Karpas-422 (cell line): ENCODE data around the gene THAP11. TPM values are rescaled to one million over a fixed set of nuclear protein-coding genes. Genes with fewer than 3 reads are reported as not detected.
A peak's percentile ranks its signal among the peaks of the same experiment; 100 is the strongest.

Experiments used
- DNase-seq: peaks from one replicate; pipeline ENCODE4 v3.0.0-alpha.2; 2015
- H2AFZ ChIP-seq: fragments of 200-600 bp; sonication (generic); 2 replicates; pipeline ENCODE4 v1.6.1; 2014; ENCODE audit warnings: antibody characterized with exemption, low read length, mixed read lengths
- H3K27ac ChIP-seq: fragments of 200-600 bp; sonication (generic); 2 replicates; pipeline ENCODE4 v1.5.1; 2014; ENCODE audit warnings: mild to moderate bottlenecking, low read length, moderate library complexity
- H3K27me3 ChIP-seq: fragments of 200-600 bp; sonication (generic); 2 replicates; pipeline ENCODE4 v1.6.1; 2014; ENCODE audit warnings: low read length, mixed read lengths
- H3K36me3 ChIP-seq: fragments of 200-600 bp; sonication (generic); 2 replicates; pipeline ENCODE4 v1.6.1; 2014; ENCODE audit warnings: low read length, mixed read lengths; ENCODE audit not compliant: insufficient read depth
- H3K4me1 ChIP-seq: fragments of 200-600 bp; sonication (generic); 2 replicates; pipeline ENCODE4 v1.6.1; 2014; ENCODE audit warnings: mild to moderate bottlenecking, low read length, mixed read lengths
- H3K4me2 ChIP-seq: fragments of 200-600 bp; sonication (generic); 2 replicates; pipeline ENCODE4 v1.6.1; 2014; ENCODE audit warnings: low read length, low read depth, mild to moderate bottlenecking; ENCODE audit not compliant: poor library complexity, severe bottlenecking
- H3K4me3 ChIP-seq: fragments of 200-600 bp; sonication (generic); 2 replicates; pipeline ENCODE4 v1.5.1; 2014; ENCODE audit warnings: mild to moderate bottlenecking, antibody characterized with exemption, low read length, mixed read lengths
- H3K79me2 ChIP-seq: fragments of 200-600 bp; sonication (generic); 2 replicates; pipeline ENCODE4 v1.6.1; 2014; ENCODE audit warnings: mild to moderate bottlenecking, low read length, mixed read lengths
- H3K9ac ChIP-seq: fragments of 200-600 bp; sonication (generic); 2 replicates; pipeline ENCODE4 v1.6.0; 2014; ENCODE audit warnings: low read length
- H3K9me2 ChIP-seq: fragments of 200-600 bp; sonication (generic), shearing (Covaris generic); replicated peaks from 2 replicates; pipeline ENCODE4 v1.6.0; 2014; ENCODE audit warnings: mild to moderate bottlenecking, low read length, moderate library complexity; ENCODE audit not compliant: insufficient read depth
- H3K9me3 ChIP-seq: fragments of 300-700, 200-600 bp; sonication (generic); 2 replicates; pipeline ENCODE4 v1.6.1; 2014; ENCODE audit warnings: low read length, mixed read lengths
- H4K20me1 ChIP-seq: fragments of 200-600 bp; sonication (generic); 2 replicates; pipeline ENCODE4 v1.6.1; 2014; ENCODE audit warnings: mild to moderate bottlenecking, antibody characterized with exemption, low read length, low read depth; ENCODE audit not compliant: insufficient read depth
- total RNA-seq: library from RNA; depleted of rRNA; stranded (reverse); fragments of >200 nt; shearing (Covaris generic); gene quantifications from 2 replicates; pipeline ENCODE4 v1.2.3, GENCODE V29; 2014; ENCODE audit warnings: low replicate concordance

THAP11 gene
- total RNA-seq, 1 experiment from 2014 or later = 57.1 TPM

GRCh38 chr16:67879936-67880335 lies 37.8 kb downstream of the THAP11 start:
- H3K79me2 ChIP-seq = peaks cover 18% of the 10 kb centered on the region
- no peak overlapping the region for H3K4me2 ChIP-seq
- H3K9me3 ChIP-seq = no peaks in the 10 kb centered on the region
- no peak overlapping the region for H2AFZ ChIP-seq
- H3K9ac ChIP-seq = no peak overlapping the region
- no peak overlapping the region for H3K27ac ChIP-seq
- H3K4me1 ChIP-seq = peaks cover 3% of the 10 kb centered on the region; the same call in 1 of the 2 replicates
- H4K20me1 ChIP-seq = peaks cover 11% of the 10 kb centered on the region; the same call in 1 of the 2 replicates
- H3K27me3 ChIP-seq = no peaks in the 10 kb centered on the region
- H3K4me3 ChIP-seq = no peak overlapping the region
- H3K9me2 ChIP-seq = no peaks in the 10 kb centered on the region
- DNase-seq = no peak
- H3K36me3 ChIP-seq = peaks cover 21% of the 10 kb centered on the region; the same call in 1 of the 2 replicates

GRCh38 chr16:67880584-67880983 lies 38.5 kb downstream of the THAP11 start:
- no peak for DNase-seq
- Histone ChIP-seq H3K9ac (no peak overlapping the region), H3K9me3 (no peaks in the 10 kb centered on the region), H3K4me1 (no peaks in the 10 kb centered on the region), H3K27ac (no peak overlapping the region), H3K79me2 (peaks cover 11% of the 10 kb centered on the region), H4K20me1 (peaks cover 11% of the 10 kb centered on the region; the same call in 1 of the 2 replicates), H3K36me3 (peaks cover 21% of the 10 kb centered on the region; the same call in 1 of the 2 replicates), H3K4me3 (no peak overlapping the region), H2AFZ (no peak overlapping the region), H3K27me3 (no peaks in the 10 kb centered on the region), H3K9me2 (no peaks in the 10 kb centered on the region), H3K4me2 (no peak overlapping the region)

GRCh38 chr16:67881621-67882161 lies 39.6 kb downstream of the THAP11 start:
- H3K27me3 ChIP-seq = no peaks in the 10 kb centered on the region
- peaks cover 14% of the 10 kb centered on the region; the same call in 1 of the 2 replicates for H3K36me3 ChIP-seq
- H3K4me1 ChIP-seq = no peaks in the 10 kb centered on the region
- H3K9ac ChIP-seq = no peak overlapping the region
- no peak overlapping the region for H3K4me2 ChIP-seq
- no peak overlapping the region for H3K4me3 ChIP-seq
- H2AFZ ChIP-seq = no peak overlapping the region
- no peaks in the 10 kb centered on the region for H3K9me2 ChIP-seq
- H4K20me1 ChIP-seq = 0 out of 2 replicates have a peak, but pooled peaks cover 4% of the 10 kb centered on the region
- H3K27ac ChIP-seq = no peak overlapping the region
- H3K79me2 ChIP-seq = peaks cover 2% of the 10 kb centered on the region; the same call in 1 of the 2 replicates
- no peaks in the 10 kb centered on the region for H3K9me3 ChIP-seq
- DNase-seq = no peak

GRCh38 chr16:67882374-67883145 lies 40.4 kb downstream of the THAP11 start:
- peaks cover 6% of the 10 kb centered on the region; the same call in 1 of the 2 replicates for H3K36me3 ChIP-seq
- H2AFZ ChIP-seq = no peak overlapping the region
- no peak overlapping the region for H3K4me3 ChIP-seq

GRCh38 chr16:67883146-67883871 lies 41.2 kb downstream of the THAP11 start:
- H3K9ac ChIP-seq = no peak overlapping the region
- H3K27me3 ChIP-seq = no peaks in the 10 kb centered on the region
- H3K4me3 ChIP-seq = no peak overlapping the region
- no peaks in the 10 kb centered on the region for H3K9me2 ChIP-seq
- H3K79me2 ChIP-seq = no peaks in the 10 kb centered on the region
- no peak for DNase-seq
- H2AFZ ChIP-seq = no peak overlapping the region
- H3K27ac ChIP-seq = no peak overlapping the region
- H3K4me2 ChIP-seq = no peak overlapping the region
- H3K36me3 ChIP-seq = peaks cover 5% of the 10 kb centered on the region; the same call in 1 of the 2 replicates
- H3K4me1 ChIP-seq = no peaks in the 10 kb centered on the region
- no peaks in the 10 kb centered on the region for H3K9me3 ChIP-seq
- H4K20me1 ChIP-seq = 0 out of 2 replicates have a peak, but pooled peaks cover 4% of the 10 kb centered on the region

More at GRCh38 chr16:67882374-67883145, 40.4 kb downstream of the THAP11 start:
- H3K27me3 ChIP-seq = no peaks in the 10 kb centered on the region
- no peak overlapping the region for H3K4me2 ChIP-seq
- H3K4me1 ChIP-seq = no peaks in the 10 kb centered on the region
- no peak for DNase-seq
- 0 out of 2 replicates have a peak, but pooled peaks cover 4% of the 10 kb centered on the region for H4K20me1 ChIP-seq
- no peaks in the 10 kb centered on the region for H3K79me2 ChIP-seq
- no peaks in the 10 kb centered on the region for H3K9me3 ChIP-seq
- no peak overlapping the region for H3K9ac ChIP-seq
- no peaks in the 10 kb centered on the region for H3K9me2 ChIP-seq
- H3K27ac ChIP-seq = no peak overlapping the region

GRCh38 chr16:67883872-67884261 lies 41.7 kb downstream of the THAP11 start:
- no peak overlapping the region for H3K4me3 ChIP-seq

GRCh38 chr16:67884684-67885083 lies 42.6 kb downstream of the THAP11 start, which contains the start of gene NRN1L:
TSS of gene NRN1L (plus strand) at chr16:67884885. CDS start at chr16:67884904, 19 bp downstream.
- Histone ChIP-seq H3K9me2 (no peaks in the 10 kb centered on the region), H3K36me3 (peaks cover 5% of the 10 kb centered on the region; the same call in 1 of the 2 replicates), H3K9ac (no peak within 1 kb of the TSS), H3K9me3 (no peaks in the 10 kb centered on the region), H3K4me3 (no peak within 1 kb of the TSS), H3K79me2 (no peaks in the 10 kb centered on the region), H2AFZ (no peak within 1 kb of the TSS), H4K20me1 (0 out of 2 replicates have a peak, but pooled peaks cover 4% of the 10 kb centered on the region), H3K4me1 (no peaks in the 10 kb centered on the region), H3K27ac (no peak within 1 kb of the TSS), H3K4me2 (no peak within 1 kb of the TSS), H3K27me3 (no peaks in the 10 kb centered on the region)
- no peak for DNase-seq

More at GRCh38 chr16:67883872-67884261, 41.7 kb downstream of the THAP11 start:
- no peaks in the 10 kb centered on the region for H3K27me3 ChIP-seq
- no peak overlapping the region for H2AFZ ChIP-seq
- H3K36me3 ChIP-seq = peaks cover 5% of the 10 kb centered on the region; the same call in 1 of the 2 replicates
- H3K9me3 ChIP-seq = no peaks in the 10 kb centered on the region
- peak; percentile 83 for DNase-seq
- no peak overlapping the region for H3K9ac ChIP-seq
- H3K9me2 ChIP-seq = no peaks in the 10 kb centered on the region
- H3K27ac ChIP-seq = no peak overlapping the region
- no peaks in the 10 kb centered on the region for H3K4me1 ChIP-seq
- no peak overlapping the region for H3K4me2 ChIP-seq
- 0 out of 2 replicates have a peak, but pooled peaks cover 4% of the 10 kb centered on the region for H4K20me1 ChIP-seq
- no peaks in the 10 kb centered on the region for H3K79me2 ChIP-seq
